GM08714 (cell line): ENCODE results near the gene GRAP2.

ENCODE experiments used
- H3K4me3 ChIP-seq: fragments of 200-500 bp; sonication (Bioruptor generic); 2 replicates; pipeline ENCODE4 v1.5.1; 2014; ENCODE audit warnings: mild to moderate bottlenecking, low read length, inconsistent platforms
- ZNF274 ChIP-seq: IDR thresholded peaks from 2 replicates; pipeline ENCODE4 v1.6.1; 2012; ENCODE audit warnings: mild to moderate bottlenecking, low read depth, low read length

The GRAP2 gene

DNA sequence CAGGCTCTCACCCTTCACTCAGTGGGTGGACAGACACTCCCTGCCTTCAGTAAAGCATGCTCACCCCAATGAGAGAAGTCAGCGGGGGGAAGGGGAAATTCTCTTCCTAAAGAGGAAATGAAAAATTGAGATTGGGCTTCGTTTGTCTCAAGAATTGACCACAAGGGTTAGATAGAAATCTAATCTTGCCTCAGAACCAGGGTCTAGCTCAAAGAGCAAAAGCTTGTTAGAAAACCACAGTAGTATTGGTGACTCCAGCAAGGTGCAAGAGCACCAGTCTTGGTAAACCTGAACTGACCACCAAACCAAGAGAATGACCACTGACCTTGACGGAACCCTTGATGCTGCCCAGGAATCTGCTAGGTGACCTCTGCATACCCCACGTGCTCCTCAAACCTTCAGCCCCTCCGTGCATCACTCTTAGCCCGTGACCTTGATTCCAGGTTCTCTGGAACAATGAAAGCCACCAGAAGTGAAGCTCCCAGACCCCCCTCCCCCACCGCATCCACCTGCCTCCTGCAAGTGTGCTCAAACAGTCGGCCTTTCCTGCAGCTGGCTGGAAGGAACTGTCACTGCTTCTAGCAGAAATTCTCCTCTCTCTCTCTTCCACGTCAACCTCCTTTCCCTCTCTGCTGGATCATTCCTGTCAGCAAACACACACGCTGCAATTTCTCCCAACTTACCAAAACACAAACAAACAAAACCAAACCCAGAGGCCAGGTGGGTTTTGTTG, 56.2 kb downstream of the GRAP2 start:
- no peak for TF ChIP-seq ZNF274

DNA sequence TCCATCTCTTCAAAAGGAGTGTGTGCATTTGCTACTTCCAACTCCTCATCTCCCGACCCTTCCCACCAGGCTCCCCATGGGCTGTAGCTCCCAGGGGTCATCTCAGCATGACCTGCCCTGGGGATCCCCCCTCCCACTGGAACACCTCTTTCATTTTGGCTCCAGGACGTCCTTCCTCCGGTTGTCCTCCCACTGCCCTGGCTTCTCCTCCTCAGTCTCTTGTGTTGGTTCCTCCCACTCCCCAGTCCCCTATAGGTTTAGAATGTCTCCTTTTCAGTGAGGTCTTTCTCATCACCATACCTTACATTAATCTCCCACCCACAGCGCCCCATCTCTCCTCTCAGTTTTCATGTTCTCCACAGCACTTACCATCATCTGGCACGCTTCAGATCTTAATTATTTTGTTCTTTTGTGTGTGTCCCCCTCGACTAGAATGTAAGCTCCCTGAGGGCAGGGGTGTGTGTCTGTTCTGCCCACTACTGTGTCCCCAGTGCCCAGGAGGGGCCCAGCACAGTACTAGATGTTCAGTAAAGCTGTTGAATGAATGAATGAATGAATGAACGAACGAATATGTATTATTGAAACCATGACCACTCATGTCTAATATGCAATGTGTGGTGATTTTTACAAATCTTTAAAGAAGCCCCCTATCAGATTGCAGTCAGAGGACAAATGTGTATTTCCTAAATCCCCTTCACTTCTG, 57.3 kb downstream of the GRAP2 start:
- TF ChIP-seq ZNF274, result no peak
- H3K4me3 ChIP-seq, result no peak overlapping the region

More for the DNA sequence above, 56.2 kb downstream of the GRAP2 start:
- no peak overlapping the region; the same call in 1 of the 2 replicates for H3K4me3 ChIP-seq

DNA sequence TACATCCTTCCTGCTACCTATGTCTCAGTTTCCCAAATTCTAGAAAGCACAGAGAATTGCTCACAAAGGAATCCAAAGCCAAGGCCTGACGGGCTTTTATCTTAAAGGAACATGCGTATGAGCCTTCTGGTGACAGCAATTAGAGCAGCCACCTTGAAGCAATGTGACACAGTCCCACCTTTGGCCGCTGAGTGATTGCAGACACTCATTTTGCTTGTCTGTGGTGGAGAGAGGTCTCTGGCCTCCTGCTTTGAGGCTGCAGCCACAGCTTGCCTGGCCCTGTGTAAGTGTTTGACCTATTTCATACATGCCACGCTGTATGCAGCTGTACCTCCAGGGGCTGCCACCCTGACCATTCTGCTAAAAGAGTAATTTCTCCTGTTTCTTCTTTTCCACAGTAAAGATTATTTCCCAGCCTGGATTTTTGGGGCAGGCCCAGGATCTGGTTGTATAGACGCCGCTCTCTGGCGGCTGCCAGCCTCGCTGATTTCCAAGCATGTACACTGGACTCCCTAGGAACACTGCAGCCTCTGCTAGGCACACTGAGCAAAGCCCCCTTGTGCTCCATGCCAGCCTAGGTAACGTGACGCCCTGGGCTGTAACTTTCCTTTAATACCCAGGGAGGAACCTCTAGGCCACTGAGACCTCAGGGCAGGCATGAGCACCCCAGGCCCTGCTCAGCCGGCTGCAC, 58.2 kb downstream of the GRAP2 start:
- TF ChIP-seq ZNF274, result no peak
- no peak overlapping the region for H3K4me3 ChIP-seq

DNA sequence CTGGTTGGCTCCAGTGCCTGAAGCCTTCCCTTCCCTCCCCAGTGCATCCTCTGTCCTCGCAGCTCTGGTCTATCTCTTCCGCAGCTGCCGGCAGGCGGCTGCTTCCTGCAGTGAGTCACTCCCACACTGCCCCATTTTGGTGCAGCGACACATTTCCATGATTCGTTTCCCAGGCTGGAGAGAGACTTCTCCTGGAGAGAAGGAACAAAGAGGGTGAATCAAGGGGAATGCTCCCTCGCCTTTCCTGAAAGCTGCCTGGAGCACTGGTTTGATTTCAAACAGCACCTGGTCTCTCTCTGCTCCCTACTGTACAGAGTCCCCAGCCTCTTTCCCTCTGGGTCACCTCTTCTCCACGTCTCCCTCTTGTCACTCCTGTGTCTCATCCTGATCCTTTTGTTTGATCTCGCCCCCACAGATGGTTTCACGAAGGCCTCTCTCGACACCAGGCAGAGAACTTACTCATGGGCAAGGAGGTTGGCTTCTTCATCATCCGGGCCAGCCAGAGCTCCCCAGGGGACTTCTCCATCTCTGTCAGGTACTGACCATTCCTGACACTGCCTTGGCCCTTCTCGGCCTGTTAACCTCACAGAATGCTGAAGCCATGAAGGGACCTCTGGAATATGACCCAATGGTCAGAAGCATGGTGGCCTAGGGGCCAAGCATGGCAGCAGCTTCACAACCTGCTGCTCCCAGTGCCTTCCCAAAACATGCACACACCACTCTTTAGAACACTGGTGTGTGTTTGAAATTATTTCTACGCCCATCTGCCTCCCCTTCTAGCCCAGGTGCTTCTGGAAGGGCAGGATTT, 59.0 kb downstream of the GRAP2 start, which contains the start of gene TMA7B:
Gene TMA7B (plus strand): TSS at position 758 of the 808 bp plus-strand sequence. CDS start 3,978 bp downstream, outside the sequence.
- H3K4me3 ChIP-seq, result no peak within 1 kb of the TSS; the same call in 1 of the 2 replicates
- no peak for TF ChIP-seq ZNF274

DNA sequence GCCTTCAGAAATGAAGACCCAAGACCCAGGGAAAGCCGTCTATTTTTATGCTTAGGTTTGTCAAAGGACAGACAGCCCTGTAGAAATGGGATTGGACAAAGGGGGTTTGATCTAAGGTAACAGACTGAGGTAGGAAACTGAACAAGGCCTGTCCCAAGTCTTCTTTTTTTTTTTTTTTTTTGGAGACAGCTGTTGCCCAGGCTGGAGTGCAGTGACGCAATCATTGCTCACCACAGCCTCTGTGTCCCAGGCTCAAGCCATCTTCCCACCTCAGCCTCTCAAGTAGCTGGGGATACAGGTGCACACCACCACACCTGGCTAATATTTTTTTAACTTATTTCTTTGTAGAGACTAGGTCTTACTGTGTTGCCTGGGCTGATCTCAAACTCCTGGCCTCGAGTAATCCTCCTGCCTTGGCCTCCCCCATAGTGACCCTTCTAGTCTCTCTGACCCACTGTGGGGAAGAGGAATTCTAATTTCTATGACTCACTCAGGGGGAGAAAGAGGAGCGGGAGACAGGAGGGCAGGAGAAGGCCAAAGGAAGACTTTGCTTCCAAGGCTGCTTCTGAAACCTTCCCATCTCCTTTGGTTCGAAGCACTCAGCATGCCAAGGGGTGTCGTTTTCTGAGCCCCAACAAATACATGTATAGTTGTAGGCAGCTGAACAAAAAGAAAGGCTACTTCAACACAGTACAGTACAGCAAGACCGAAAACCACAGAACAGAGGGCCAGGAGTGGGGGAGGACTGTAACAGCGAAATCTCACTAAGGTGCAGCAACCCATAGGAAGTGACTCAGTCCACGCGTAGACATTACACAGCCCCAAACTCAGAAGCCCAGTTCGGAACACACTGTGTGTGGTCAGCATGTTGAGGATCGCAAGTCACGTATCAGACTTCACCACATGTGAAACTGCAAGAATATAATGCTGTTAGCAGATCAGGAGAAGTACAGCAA, 60.2 kb downstream of the GRAP2 start:
- TF ChIP-seq ZNF274, result no peak
- no peak overlapping the region; the same call in 1 of the 2 replicates for H3K4me3 ChIP-seq

DNA sequence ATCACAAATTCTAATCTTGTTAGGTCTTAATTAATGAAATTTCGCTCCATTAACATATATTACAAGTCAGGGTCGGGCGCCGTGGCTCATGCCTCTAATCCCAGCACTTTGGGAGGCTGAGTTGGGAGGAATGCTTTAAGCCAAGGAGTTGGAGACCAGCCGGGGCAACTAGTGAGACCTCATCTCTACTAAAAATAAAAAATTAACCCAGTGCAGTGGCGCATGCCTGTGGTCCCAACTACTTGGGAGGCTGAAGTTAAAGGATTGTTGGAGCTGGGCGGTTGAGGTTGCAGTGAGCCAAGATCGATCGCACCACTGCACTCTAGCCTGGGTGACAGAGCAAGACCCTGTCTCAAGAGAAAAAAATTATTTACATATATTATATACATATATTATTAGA, 61.2 kb downstream of the GRAP2 start:
- no peak for TF ChIP-seq ZNF274
- H3K4me3 ChIP-seq, result no peak overlapping the region

DNA sequence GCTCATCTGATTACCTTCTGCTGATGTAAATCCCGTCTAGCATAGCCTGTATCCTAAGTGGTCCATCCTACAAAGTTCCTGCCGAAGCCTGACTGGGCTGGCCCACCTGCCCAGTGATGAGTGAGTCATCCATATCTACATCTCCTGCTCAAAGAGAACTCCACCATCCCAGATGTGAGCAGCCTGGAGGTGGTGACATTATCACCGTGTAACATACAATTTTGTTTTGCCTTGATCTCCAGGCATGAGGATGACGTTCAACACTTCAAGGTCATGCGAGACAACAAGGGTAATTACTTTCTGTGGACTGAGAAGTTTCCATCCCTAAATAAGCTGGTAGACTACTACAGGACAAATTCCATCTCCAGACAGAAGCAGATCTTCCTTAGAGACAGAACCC, 64.9 kb downstream of the GRAP2 start:
- no peak for TF ChIP-seq ZNF274

DNA sequence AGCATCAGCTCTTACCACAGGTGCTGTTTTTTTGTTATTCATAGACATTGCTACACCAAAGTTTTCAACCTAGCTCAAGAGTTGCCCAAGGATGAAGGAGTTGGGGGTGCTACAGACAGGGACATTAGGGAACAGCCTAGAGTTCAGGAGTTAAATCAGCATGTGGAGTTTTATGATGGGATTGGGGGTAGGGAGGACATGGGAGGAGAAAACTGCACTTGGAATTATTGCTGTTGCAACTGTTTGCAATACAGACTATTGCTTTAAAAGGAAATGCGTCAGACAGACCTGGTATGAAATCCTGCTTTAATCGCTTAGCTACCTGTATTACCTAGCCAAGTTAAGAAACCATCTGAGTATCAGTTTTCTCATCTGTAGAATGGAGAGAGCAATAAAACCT, 65.6 kb downstream of the GRAP2 start:
- no peak overlapping the region for H3K4me3 ChIP-seq
- no peak for TF ChIP-seq ZNF274

More for the DNA sequence above, 64.9 kb downstream of the GRAP2 start:
- no peak overlapping the region for H3K4me3 ChIP-seq

DNA sequence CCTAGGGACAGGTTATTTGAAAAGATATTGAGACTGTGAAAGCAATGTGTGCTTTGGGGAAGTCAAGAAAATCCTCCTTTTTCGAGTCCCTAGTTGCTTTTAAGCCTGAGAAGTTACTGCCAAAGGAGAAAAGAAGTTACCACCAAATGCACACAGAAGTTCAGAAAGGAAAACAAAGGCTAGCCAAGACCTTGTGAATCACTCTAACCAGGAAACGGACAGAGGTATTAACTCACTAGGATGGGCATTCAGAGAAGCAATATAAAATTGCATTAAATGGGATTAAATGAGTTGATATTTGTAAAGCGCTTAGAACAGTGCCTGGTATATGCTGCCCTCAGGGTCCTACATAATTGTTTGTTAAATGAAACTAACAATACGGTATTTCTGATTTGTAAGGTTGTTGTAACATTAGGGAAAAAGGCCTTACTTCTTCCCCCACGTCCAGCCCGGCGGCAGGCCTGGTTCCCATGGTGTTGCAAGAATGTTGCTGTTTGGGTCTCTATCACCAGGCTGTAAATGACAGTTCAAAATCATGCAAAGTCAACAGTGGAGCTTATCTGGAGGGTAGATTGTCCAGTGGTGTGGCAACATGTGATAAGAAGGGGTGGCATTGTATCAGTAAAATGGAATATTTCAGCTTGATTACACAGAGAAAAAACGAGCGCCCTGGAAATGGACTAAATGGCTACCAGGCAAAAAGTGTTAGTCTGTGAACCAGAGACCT, 66.4 kb downstream of the GRAP2 start:
- no peak overlapping the region for H3K4me3 ChIP-seq
- no peak for TF ChIP-seq ZNF274

DNA sequence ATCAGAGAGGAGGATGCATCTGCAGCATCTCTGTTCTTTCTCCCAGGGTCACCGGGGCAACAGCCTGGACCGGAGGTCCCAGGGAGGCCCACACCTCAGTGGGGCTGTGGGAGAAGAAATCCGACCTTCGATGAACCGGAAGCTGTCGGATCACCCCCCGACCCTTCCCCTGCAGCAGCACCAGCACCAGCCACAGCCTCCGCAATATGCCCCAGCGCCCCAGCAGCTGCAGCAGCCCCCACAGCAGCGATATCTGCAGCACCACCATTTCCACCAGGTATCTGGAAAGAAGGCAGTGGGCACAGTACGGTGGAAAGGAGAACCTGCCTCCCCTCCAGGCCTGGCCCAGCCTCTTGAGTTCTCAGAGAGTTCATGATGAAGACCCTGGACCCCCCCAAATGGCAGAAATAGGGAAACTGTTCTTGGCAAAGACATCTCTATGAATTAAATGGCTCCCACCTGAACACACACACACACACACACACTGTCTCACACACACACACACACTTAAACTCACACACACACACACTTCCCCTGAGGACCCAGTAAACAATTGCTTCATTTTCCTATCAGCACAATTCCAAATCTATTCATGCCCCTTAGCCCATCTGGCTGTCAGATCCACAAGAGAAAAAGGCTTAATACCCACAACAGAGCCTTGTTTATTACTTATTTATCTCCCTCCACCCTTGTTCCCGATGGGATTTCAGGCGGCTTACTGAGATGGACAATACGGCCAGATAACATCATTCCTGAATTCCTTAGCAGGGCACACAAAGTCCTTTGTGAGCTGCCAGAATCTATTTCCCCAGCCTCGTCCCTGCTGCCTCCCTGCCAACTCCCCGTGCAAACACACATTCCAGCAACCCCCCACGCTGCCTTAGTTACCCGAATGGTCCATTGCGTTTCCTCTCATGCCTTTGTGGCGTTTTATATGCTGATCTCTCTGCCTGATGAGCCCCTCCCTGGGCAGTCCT, 67.4 kb downstream of the GRAP2 start:
- TF ChIP-seq ZNF274, result no peak
- no peak overlapping the region for H3K4me3 ChIP-seq

DNA sequence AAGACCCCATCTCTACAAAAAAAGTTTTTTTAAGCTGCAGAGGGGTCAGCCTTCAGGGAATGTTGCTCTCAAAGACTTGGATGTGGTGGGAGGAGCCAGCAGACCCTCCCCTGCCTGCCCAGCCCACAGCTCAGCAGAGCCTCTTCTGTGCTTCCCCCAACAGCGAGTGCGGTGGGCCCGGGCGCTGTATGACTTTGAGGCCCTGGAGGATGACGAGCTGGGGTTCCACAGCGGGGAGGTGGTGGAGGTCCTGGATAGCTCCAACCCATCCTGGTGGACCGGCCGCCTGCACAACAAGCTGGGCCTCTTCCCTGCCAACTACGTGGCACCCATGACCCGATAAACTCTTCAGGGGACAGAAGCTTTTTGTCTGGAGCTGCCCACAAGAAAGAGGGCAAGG, 69.9 kb downstream of the GRAP2 start:
- no peak for TF ChIP-seq ZNF274
- H3K4me3 ChIP-seq, result no peak overlapping the region

DNA sequence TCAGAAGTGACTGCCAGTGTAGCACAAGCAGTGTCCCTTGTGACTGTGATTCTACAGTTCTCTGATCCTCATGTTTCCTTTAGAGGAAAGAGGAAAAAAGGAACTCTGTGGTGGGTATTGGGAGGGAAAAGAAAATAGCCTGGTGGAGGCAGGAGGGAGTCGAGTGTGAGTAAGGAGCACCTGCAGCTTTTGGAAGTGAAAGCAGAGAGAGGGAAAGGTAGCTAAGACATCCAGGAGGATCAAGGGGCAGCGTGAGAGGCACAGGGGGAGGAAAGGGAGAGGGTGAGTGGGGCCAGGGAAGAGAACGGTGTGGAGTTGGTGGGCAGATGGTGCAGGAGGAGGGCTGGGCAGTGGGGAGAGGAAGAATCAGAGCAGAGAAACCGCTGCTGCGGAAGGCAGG, 71.8 kb downstream of the GRAP2 start:
- no peak for TF ChIP-seq ZNF274

More for the DNA sequence above, 71.8 kb downstream of the GRAP2 start:
- no peak overlapping the region for H3K4me3 ChIP-seq
